ENCODE measurements around the gene SYDE2. TPM values are rescaled to one million over a fixed set of nuclear protein-coding genes. Genes with fewer than 3 reads are reported as not detected.
"Not testable (repeated sequence)": the region's sequence is repeated elsewhere in the genome, so short reads cannot be mapped to it uniquely, and the experiment has no call there.

SYDE2 gene
- total RNA-seq, 1 donor from 2014 or later = 9.3 TPM

DNA sequence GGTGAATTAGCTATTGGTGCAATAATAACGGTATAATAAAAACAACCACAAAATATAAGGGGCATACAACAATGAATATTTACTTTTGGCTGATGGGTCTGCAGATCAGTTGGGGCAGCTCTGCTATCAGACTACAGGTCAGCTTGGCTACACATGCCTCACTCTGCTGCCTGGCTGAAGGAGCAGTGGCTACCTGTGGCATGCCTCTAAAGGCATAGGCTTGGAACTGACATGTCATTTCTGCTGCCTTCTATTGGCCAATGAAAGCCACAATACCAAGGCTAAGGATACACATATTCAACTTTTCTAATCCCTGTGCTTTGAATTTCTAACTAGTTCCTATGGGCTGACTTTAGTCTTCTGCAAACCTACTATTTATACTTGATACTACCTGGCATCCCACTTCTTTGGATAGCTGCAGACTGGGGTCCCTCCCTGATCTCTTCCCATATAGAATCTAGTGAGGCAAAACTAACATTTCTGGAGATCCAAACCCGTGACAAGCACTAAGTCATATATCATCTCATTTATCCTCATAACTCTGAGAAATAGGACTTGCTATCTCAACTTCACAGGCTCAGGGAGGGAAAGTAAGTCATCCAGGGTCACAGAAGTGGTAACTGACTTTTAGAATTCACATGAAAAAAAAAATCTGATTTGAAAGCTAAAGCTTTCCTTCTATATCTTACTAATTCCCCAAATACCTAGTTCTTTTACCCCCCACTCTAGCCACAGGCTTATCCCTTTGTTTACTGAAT lies 19.2 kb upstream of the SYDE2 start:
- no peak for DNase-seq (ENCODE audit: low spot score)

DNA sequence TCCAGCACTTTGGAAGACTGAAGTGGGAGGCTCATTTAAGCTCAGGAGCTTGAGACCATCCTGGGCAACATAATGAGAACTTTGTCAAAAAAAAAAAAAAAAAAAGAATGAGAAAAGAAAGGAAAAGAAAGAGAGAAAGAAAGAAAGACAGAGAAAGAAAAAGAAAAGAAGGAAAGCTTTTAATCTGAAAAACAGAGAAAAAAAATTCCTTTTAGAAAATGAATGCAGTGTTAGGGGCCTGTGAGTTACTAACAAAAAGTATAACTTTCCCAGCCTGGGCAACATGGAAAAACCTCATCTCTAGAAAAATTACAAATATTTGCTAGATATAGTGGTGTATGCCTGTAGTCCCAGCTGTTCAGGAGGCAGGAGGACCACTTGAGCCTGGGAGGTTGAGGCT lies 15.9 kb upstream of the SYDE2 start:
- DNase-seq (ENCODE audit: low spot score) = no peak

DNA sequence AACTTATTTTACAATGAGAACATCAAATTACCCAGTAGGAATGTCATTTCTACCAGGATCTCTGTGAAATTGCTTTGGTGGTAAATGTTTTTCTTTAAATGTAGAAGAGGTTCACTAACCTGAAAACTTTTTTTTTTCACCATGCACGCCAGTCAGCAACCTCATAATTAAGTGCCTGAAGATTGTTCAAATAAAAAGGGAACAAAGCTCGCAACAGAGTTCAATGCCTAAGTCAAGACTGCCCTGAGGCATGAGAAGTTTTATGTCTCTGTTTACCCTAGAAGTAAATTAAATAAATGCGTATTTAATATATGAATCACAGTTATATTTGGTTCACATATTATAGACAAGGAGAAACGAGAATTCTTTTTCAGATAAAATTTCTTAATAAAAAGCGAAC lies 13.8 kb upstream of the SYDE2 start:
- no peak for DNase-seq (ENCODE audit: low spot score)

DNA sequence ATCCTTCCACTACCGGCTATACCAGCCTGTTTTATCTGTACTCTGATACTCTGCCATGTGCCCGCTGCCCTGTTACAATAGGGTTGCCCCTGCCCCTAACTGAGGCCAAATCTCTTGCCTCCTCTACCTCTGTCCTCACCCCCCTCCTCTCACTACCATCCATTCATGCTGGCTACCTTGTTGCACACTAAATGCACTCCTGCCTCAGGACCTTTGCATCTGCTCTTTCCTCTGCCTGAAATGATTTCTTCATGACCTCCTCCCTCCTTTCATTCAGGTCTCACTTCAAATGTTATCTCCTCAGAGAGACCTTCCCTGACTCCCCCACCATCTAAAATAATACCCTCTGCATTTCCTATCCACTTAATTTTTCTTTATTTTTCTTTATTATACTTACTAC lies 7.7 kb upstream of the SYDE2 start:
- DNase-seq (ENCODE audit: low spot score) = no peak

DNA sequence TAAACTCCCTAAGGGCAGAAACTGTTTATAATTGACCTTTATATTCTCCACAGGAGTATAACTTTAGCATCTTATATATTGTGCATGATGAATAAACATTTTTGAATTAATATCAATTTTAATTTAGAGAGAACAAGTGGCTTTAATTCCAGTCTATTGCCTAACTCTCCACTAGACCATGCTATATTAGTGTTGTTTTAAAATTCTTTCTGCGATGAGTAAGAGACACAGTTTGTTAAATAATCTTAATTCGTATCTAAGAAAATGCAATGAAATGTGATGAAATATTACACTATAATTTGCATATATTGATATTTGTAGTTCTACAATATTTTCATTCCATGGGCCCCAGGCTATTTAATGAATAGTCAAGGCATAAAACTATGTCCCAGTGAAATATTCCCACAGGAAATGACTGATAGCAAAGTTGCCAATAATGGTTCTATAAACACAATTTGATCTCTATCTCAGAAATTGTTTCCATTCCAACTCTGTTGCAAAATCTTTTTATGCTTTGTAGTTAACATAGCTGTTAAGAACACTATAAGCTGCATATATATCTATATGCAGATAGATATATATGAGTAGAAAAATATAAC lies 2.9 kb upstream of the SYDE2 start:
- DNase-seq (ENCODE audit: low spot score) = no peak

DNA sequence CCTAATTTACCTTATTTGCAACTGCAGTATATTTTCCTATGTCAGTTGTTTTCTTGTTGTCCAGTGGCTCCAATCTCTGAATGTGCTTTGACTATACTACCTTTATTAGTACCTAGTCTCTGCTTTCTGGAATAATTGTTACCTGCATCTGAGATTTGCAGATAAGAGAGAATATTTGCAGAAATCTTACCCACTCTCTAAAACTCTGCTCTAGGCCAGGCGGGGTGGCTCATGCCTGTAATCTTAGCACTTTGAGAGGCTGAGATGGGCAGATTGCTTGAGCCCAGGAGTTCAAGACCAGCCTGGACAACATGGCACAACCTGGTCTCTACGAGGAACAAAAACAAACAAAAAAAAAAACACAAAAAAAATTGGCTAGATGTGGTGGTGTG lies 2.0 kb upstream of the SYDE2 start:
- DNase-seq (ENCODE audit: low spot score) = no peak

DNA sequence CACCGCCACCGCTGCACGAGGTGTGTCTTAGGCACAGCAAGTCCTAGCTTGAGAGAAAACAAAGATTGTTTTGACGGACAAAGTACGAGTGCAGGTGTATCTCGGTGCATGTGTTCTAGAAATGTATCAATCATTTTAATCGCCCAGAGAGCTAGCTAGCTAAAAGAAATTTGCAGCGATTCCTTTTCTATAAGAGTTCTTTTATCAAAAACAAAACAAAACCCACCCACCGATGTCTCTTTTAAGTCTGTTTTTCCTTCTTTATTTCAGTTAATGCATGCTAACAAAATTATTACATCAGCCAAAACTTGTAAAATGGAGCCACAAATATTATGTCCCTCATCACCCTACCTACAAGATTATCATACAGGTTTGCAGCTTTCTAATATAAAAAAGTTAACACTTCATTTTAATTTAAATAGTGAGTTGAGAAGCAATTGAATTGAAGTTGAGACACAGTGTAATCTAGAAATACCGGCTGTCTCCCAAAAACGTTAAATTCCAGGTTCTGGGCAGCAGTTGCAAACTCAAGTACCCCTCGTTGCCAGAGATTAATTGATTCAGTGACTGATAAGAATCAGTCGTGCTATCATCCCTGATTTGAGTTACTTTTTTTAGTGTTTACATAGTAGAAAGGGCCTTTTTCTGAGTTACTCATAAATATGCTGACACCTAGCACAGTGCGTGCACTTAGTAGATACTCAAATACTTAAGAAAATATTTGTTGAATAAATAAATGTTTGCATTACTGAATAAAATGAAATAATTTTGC lies 1.5 kb upstream of the SYDE2 start:
- no peak for DNase-seq (ENCODE audit: low spot score)

DNA sequence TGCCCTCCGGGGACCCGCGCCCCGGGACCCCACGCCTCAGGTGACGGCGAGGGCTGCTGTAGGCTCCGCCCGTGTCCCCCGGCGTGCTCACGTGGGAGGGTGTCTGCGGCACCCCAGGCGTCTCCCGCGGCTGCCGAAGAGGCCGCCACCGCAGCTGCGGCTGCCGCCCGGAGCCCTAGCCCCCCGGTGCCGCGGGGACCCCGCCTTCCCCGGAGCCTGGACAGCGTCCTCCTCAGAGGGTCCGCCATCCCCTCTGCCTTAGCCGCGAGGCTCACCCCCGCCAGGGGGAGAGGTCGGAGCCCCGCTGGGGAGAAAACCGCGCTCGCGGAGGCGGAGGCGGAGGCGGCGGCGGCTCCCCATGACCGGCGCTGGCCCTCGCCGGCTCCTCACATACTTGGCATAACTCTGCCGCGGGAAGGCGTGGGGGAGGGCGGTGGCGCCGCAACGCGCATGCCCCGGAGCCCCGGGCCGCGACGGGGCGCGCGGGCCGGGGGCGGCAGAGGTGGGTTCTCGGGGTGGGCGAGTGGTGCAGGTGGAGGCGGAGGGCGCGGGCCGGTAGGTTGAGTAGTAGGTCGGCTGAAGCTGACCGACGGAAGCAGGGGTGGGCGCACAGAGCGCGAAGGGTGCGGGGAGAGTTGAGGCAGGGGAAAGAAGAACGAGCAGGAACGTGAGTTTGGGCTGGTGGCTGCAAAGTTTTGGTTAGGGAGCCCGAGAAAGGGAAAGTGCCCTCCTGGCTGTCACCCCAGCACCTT lies 700 bp upstream of the SYDE2 start:
- DNase-seq (ENCODE audit: low spot score) = peak; percentile 91

DNA sequence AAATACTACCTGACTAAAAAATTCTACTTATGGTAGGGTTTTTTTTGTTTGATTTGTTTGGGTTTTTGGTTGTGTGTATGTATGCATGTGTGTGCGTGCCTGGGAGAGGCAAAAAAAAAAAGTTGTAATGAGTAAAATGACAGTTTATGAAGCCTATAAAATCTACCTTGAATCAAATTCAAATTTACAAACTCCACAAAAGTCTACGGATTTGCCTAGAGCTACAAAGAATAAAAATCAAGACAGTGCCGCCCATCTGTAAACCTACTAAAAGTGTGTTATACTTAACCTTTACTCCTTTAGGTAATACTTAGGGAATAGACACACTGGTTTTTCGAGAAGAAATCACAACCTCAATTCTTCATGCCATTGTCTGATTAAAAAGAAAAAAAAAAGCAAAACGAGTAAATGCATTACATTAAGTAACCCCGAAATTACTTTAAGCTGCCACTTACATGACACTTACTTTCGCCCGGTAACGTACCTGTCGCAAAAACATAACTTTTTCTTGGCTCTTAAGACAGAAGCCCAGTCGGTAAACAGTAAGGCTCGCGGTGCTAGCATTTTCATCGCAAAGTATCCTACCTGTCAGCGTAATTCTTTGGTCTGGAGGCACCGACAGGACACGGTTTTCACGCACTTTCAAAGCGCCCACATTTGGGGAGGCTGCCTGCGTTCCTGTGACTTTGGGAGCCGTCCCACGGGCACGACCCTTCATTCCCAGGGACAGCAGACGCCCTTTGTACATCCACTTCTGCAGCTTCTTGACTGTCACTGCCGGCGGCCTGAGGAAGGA lies 951 bp downstream of the SYDE2 start:
- DNase-seq (ENCODE audit: low spot score) = no peak

DNA sequence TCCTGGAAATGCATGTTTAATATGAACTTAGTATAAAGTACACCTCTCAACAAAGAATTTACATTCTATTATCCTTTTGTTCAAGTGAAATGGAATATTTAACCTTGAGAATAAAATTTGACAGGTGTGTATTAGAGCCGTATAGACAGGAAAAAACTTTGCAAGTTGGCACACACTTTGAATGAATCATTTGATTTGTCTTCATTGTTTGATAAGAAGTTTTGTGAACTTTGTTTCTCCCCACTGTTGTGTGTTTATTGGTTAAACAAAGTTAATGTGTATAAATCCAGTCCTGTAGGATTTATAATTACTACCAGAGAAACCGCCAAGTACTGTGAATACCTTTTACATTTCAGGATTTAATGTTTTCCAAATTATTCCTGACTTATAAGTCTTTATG lies 2.0 kb downstream of the SYDE2 start:
- no peak for DNase-seq (ENCODE audit: low spot score)

DNA sequence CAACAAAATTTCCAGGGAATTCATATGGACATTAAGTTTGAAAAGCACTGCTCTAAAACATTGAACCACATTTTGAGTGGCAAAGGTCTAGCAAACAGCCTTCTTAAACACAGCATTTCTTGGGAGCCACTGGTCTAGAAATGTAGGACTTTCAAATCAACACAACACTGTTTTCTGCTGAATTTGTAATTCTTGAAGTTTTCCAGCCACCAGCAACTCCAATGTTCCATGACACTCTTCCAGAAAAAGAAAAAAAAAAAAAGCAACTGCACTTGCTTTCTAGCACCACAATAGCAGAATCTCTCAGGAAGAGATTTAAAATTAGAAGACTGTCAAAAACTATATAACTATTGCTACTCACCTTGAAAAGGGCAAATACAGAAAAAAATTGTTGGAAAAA lies 4.5 kb downstream of the SYDE2 start:
- DNase-seq (ENCODE audit: low spot score) = no peak

DNA sequence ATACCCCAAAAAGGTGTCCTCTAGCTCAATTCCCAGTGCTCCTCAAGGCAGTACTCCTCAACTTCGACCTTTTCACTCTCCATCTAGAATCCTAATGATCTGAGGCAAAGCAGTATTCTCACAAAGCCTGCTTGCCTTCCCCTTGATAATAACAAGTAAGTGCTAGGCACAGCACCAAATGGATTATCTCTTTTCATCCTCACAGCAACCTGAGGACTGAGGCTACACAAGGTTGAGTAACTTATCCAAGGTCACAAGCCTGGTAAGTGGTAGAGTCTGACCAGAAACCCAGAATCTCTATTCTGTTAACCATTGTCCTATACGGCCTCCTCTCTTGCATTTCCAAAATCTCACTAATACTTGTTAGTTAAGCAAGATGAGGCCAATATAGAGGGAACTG lies 5.1 kb downstream of the SYDE2 start:
- DNase-seq (ENCODE audit: low spot score) = no peak

DNA sequence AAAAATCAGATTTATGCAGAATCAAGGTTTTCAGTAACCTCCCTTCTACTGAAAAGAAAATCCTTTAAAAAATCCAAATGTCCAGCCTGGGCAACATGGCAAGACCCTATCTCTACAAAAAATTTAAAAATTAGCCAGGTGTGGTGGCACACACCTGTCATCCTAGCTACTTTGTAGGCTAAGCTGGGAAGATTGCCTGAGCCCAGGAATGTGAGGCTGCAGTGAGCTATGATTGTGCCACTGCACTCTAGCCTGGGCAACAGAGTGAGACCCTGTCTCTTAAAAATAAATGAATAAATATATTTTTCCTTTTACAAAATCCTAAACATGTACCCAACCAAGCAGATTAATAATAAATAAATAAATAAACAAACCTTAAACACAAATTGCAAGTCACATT lies 8.7 kb downstream of the SYDE2 start:
- not testable (repeated sequence) for DNase-seq (ENCODE audit: low spot score)

DNA sequence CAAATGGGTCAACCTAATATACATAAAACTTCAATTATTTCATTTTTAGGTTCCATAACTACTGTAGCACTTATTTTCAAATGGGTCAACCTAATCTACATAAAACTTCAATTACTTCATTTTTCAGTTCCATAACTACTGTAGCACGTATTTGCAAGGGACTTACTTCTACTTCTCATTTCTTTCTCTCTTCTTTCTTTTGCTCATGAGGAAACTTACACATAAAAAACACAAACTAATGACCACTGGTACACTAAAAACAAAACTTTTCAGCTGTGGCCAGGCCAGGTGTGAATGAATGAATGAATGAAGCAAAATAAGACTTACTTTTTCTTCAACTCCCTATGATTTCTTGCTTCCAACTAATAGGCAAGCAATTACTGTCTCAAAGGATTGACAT lies 11.7 kb downstream of the SYDE2 start:
- DNase-seq (ENCODE audit: low spot score) = no peak

DNA sequence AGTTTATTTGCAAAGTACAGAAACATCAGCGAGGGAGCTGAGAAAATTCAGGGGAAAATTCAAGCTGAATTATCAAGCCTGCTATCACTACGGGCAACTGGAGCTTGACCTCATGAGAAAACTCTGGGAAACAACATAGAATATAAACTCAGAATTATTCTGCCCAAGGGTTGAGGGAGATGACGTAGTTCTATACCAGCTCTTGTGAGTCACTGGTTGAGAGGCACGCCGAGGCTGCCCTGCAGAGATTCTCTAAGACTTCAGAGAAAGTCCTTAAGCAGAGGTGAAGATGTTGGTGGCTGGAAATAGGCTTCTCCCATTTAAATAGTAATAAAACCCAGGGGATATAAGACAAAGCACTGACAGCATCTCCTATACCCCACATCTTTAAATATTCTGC lies 12.3 kb downstream of the SYDE2 start:
- DNase-seq (ENCODE audit: low spot score) = no peak

DNA sequence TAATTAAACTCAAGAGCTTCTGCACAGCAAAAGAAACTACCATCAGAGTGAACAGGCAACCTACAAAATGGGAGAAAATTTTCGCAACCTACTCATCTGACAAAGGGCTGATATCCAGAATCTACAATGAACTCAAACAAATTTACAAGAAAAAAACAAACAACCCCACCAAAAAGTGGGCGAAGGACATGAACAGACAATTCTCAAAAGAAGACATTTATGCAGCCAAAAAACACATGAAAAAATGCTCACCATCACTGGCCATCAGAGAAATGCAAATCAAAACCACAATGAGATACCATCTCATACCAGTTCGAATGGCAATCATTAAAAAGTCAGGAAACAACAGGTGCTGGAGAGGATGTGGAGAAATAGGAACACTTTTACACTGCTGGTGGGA lies 13.8 kb downstream of the SYDE2 start:
- DNase-seq (ENCODE audit: low spot score) = not testable (repeated sequence)

DNA sequence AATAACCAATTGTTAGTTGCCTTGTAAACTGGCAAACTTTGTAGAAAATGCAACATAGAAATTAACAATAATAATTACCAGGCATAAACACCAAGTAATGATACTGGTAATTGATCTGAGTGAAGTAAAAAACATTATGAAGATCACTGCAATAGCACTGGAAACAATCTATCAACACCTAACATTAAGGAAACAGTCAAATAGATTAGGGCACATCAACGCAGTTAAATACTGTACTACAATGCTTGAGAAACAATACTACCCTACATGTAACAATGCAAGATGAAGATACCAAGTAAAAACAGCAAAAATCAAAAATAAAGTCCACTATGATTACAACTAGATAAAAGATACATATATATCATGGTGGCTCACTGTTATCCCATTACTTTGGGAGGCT lies 16.6 kb downstream of the SYDE2 start:
- no peak for DNase-seq (ENCODE audit: low spot score)

DNA sequence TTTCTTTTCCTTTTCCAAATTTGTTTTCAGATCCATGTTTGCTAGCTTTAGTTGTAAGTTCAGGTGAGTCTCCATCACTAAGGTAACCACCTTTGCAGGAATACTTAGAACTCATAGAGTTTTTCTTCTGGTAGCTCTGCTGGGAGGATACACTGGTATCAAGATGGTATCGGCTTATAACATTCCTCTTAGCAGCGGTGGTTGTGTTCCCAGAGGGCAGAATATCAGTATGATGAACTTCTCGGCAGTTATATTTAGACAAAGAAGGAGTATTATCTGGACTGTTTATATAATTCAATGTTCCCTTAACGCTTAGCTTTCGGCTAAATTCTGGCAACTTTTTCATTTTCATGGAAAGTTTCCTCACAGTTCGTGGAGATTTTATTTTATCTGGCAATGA lies 18.1 kb downstream of the SYDE2 start:
- no peak for DNase-seq (ENCODE audit: low spot score)

DNA sequence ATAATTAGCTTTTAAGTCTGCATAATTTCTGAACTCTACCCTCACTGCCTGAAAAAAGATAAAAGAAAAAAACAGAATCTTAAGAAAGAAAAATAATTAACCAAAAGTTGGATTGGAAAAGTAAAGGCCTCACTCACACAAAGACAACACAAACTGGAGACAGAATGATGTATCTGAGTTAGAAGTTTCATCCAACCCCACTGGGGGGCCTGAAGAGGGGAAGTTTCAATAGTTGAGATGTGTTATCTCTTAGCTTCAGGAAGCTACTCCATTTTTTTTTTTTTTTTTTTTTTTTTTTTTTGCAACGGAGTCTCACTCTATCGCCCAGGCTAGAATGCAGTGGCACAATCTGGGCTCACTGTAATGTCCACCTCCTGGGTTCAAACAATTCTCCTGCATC lies 19.9 kb downstream of the SYDE2 start:
- DNase-seq (ENCODE audit: low spot score) = no peak

DNA sequence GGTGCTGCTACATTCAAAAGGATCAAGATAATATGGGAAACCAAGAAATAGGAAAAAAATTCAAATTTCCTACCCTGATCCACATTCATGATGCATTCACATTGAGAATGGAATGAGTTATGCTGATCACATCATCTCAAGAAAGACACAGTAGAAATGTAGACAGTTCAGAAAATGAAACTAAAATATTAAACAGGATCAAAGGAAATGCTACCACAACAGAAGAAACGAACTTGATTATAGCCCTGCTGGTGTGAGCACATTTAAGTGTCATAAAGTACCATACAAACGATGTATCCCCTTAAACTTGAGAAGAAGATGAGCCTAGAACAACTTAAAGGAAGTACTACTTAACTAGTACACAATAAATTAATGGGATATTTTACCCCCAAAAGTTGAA lies 21.3 kb downstream of the SYDE2 start:
- DNase-seq (ENCODE audit: low spot score) = no peak

DNA sequence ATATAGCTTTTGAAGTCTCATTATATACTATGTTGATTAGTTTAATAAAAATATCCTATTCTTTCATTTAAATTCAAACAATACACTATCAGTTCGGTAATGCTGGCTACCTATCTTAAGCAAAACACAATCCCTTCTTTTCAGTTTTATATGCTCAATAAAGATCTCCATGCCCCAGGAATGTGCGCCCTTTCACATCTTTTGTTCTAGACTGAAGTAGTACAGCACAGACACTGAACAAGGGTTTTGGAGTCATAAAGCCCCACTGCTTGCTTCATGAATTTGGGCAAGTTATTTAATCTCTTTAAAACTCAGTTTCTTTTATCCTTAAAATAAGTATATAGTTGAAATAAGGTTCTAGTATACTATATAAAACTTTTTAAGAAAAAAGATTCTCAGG lies 22.4 kb downstream of the SYDE2 start:
- DNase-seq (ENCODE audit: low spot score) = no peak

Measured in mesenteric fat pad (tissue), 1 donor.